SH-SY5Y (cell line): ENCODE results near the gene CTBP1.

Source experiments
- GATA2 ChIP-seq: IDR thresholded peaks from 2 replicates; pipeline ENCODE4 v1.6.1; 2011; ENCODE audit warnings: mild to moderate bottlenecking, low read depth, low read length
- GATA3 ChIP-seq: IDR thresholded peaks from 2 replicates; pipeline ENCODE4 v1.6.1; 2011; ENCODE audit warnings: low read depth, mild to moderate bottlenecking, low read length, moderate library complexity

CTBP1 gene

GRCh38 chr4:1210971-1211370 is 38.0 kb downstream of the CTBP1 start:
- TF ChIP-seq GATA3, result no peak
- no peak for TF ChIP-seq GATA2

DNA sequence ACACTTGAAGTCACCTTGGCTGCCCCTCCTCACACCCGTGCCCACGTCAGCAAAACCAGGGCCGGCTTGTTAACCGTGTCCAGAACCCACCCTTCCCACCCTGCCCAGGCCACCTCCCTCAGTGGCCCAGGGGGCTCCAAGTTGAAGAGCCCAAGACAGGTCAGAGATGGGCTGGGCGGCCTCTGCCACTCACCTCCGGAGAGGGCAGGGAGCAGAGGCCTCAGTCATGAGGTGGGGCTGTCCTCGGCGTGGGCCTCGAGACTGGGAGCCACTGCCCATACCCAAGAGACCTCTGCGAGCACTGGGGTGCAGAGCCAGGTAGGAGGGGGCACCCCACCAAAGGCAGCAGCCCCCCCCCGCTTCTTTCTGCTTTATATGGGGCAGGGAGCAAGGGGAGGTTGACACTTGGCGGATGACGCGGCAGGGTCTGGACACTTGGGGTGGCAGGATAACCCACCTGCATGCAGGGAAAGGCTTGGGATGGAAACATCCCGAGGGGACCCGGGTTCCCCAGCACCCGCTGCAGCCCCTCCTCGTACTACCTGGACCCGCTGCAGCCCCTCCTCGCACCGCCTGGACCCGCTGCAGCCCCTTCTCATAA is 38.6 kb downstream of the CTBP1 start:
- no peak for TF ChIP-seq GATA2
- TF ChIP-seq GATA3, result no peak

GRCh38 chr4:1209821-1210220 is 39.1 kb downstream of the CTBP1 start:
- TF ChIP-seq GATA2 (no peak), GATA3 (no peak)

DNA sequence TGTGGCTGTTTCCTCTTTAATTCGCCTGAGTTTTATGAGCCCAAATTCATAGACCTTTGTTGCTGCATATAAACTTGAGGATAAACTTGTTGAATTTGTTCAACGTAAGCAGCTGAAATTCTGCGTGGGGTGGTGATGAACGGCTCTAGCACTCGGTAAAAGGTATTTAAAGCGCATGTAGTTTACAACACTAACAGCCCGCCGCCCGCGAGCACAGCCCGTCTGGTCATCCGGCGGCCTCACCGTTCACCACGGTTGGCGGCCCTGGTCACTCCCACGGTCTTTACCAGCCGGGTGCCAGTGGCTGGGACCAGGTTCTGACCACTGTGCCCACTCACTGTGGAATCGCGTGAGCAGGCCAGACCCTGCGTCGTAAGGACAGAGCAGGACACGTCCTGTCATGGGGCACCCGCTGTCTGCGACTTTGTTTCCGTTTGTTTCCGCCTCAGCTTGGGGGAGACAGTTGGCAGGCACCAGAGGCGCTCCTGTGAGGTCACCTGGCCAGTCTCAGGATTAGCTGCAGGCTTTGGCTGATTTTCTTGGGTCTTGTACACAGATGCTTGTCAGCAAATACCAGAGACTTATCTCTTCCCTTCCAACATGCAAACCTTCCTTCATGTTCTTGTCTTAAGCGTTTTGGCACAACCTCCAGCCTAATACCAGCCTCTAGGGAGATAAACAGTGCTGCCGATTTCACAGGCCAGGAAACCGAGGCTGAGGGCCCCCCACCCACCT is 39.8 kb downstream of the CTBP1 start:
- TF ChIP-seq GATA2 (no peak), GATA3 (no peak)

DNA sequence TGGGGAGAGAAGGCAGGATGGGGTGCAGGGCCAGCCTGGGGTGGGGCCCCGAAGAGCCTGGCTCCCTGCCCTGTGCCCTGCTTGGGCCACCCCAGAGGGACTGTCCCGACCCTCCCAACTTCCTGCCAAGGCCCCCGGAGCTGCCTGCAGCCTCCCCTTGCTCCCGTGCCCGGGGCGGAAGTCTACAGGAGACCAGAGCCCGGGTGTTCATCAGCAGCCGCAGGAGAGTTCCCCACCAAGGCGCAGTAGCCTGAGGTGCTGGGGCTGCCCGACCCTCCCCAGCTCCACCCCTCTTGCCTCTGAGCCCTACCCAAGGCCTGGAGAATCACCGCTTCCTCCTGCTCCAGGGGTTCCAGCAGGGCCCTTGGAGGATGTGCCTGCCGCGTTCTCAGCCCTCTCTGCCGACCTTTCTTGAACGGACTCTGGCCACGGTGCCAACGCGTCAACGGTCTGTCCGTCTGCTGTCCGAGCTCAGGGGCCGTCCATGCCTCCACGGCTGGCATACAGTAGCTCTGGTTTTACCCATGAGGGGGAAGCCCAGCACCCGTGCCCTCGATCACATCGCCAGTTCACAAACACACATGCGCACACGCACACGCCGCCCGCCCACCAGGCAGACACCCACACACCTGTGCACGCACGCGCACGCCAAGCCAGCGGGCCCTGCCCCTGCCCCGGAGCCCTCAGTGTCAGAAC is 40.5 kb downstream of the CTBP1 start:
- TF ChIP-seq GATA3 (no peak), GATA2 (no peak)

- no peak for TF ChIP-seq GATA3
- TF ChIP-seq GATA2, result no peak
These were observed 41.2 kb downstream of the CTBP1 start for GRCh38 chr4:1207603-1208265.

DNA sequence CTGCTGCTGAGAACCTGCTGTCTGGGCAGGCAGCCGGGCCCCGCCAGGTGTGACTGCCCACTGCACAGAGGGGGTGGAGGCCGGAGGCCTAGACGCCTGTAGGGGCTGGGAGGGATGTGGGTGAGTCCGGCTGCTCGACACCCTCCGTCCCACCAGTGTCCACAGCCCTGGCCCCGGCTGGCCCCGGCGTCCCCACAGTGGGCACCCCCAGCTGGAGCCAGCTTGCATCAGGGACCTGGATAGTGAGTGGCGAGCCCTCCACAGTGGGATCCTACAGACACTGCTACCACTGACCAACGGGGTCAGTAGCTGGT is 41.8 kb downstream of the CTBP1 start:
- no peak for TF ChIP-seq GATA3
- no peak for TF ChIP-seq GATA2

- TF ChIP-seq GATA3, result no peak
- no peak for TF ChIP-seq GATA2
These were observed 42.4 kb downstream of the CTBP1 start for GRCh38 chr4:1206299-1207156.

- TF ChIP-seq GATA3 (no peak), GATA2 (no peak)
These were observed 43.2 kb downstream of the CTBP1 start for GRCh38 chr4:1205586-1206298.

DNA sequence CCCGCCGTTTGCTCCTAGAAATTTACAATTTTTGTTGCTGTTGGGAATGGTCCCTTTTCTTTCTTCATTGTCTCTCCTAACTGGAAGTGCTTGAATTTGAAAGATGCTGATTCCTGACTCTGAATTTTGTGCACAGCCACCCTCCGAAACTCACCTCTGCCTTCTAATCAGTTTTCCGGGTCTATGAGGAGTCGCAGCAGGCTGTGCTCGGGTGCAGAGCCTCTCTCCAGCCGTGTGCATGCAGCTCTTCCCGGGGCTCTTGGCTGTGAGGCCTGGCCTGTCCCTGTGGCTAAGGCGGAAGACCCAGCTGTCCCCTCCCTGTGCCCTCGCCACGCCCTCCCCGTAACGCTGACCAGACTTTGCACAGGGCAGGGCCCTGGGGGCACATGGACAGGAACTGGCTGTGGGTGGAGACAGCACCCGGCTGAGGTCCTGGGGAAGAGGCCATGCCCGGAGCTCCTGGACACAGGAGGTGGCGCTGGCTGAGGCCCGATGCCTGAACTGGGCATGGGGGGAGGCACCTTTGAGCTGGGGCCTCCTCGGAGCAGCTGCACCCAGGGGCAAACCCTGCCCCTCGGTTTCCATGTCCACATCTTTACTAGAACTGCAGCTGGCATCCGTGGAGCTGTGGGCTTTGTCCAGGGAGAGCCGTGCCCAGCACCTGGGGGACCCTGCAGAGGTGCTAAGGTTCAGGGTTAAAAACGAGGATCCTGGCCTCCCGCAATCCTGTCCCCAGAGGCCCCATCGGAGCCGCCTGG is 43.9 kb downstream of the CTBP1 start:
- TF ChIP-seq GATA2 (no peak), GATA3 (no peak)

- TF ChIP-seq GATA2 (no peak), GATA3 (no peak)
These were observed 44.6 kb downstream of the CTBP1 start for GRCh38 chr4:1204286-1204827.

GRCh38 chr4:1203026-1203616 is 45.8 kb downstream of the CTBP1 start:
- TF ChIP-seq GATA3, result no peak
- no peak for TF ChIP-seq GATA2

DNA sequence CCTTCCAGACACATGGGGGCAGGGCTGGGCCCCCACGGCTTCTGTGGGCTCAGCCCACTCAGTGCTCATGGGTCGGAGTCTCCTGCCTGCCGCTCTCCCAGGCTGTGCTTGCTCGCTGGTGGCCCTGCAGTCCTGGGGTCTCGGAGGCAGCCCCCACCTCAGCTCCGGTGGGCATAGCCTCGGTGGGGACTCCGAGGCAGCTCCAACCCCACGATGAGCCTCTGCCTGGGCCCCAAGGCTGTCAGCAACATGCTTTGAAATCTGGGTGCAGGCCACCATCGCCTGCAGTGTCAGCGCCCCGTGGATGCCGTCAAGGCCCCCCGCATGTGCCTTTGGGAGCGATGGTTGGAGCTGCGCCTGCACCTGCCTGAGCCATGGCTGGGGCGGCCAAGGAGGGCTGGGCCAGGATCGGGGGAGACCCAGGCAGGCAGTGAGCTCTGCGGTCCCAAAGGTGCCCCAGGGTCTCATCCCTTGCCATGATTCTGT is 46.4 kb downstream of the CTBP1 start:
- TF ChIP-seq GATA3, result no peak
- TF ChIP-seq GATA2, result no peak
